A204.1 (cell line): ENCODE results near the gene PARD3B.

Experiments used
- FAIRE-seq: peaks from 2 replicates; lab custom pipeline; 2012; peaks lifted over from hg19 to GRCh38; lab: Jason Lieb, UNC

Gene PARD3B

DNA sequence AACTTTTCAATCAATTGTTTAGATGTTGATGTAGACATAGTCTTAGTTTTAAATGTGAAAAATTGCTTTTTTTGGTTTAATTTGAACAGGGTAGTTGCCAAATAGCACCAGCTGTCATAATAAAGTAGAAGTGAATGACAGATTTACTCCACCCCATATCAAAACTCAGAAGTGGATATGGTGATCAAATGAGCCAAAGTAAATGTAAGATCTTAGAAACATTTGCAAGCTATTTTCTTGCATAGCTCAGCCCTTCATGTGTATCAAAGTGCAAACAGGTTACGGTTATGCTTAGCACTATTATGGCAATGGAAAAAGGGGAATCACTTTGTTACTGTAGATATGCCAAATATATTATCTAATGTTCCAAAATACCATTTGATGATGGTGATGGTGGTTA is 596.1 kb downstream of the PARD3B start:
- FAIRE-seq = no peak

DNA sequence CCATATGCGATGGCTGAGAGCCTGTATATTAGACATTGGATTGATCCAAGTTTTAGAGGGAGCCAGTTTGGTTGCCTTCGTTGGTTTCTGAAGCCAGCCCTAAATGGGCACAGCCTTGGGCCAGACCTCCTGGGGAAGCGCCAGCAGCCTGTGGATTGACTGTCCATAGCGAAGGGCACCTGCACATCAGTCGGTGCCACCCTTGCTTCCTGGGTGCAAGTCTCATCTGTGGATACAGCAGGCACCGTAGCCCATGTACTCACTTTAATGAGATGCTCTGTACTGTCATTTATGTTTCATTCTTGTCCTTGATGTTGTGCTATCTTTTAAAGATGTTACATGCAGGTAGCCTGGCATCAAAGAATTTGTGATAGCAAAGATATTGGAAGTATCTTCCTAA is 600.6 kb downstream of the PARD3B start:
- no peak for FAIRE-seq

GRCh38 chr2:205148755-205149154 is 603.5 kb downstream of the PARD3B start:
- no peak for FAIRE-seq

- FAIRE-seq = no peak
Observed at GRCh38 chr2:205156457-205156856, 611.2 kb downstream of the PARD3B start.

DNA sequence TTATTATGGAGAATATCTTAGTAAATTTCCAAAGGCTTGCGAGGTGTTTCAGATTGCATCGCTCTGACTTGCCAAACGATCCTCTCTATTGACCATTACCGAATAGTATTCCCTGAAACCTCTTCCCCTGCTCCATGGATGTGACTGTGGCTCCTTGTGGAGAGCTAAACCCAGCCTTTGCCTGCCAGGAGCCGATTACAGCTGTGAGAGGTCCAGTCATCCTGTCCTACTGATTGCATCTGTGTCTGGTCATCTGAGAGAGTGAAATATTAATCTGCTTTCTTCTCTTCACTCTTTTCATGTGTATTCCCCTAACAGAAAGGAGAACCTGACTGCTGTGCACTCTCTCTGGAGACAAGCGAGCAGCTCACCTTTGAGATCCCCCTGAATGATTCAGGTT is 613.1 kb downstream of the PARD3B start:
- FAIRE-seq = no peak

- FAIRE-seq = no peak
Observed at GRCh38 chr2:205161156-205161839, 616.0 kb downstream of the PARD3B start.

- FAIRE-seq = no peak
Observed at GRCh38 chr2:205166745-205167144, 621.5 kb downstream of the PARD3B start.

DNA sequence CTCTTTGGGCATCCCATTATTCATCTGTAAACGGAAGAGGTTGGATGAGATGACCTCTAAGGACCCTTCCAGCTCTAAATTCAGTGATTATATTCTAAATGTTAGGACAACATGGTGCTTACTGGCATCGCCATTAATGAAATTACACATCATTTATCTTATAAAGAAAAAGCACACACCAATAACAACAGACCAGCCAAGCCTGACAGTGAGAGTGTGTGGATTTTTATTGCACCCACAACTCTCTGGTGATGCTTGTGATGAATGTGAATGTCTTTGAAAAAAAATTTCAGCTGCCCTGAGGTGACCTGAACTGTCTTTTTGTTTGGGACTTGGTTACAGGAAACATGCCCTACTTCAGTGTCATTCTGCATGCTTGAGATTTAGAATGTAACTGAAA is 623.7 kb downstream of the PARD3B start:
- no peak for FAIRE-seq

DNA sequence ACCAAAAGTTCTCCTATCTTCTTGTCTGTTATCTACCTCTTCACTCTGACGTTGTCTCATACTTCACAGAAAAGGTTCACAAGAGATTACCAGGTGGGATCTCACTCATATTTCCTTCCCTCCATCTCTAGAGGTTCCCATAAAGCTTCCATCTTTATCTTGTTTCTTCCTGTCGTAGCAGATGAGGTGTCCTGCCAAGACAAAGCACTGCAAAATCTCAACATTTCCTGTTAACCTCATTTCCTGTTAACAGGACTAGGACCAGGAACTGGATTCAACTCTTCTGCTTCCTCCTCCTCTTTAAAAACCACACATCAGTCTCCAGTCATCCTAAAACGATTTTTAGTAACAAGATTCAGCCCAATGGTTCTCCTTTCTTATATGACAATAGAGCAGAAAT is 624.2 kb downstream of the PARD3B start:
- no peak for FAIRE-seq

- FAIRE-seq = no peak
Observed at GRCh38 chr2:205170399-205170798, 625.1 kb downstream of the PARD3B start.

- FAIRE-seq = no peak
Observed at GRCh38 chr2:205171261-205171940, 626.1 kb downstream of the PARD3B start.

- no peak for FAIRE-seq
Observed at GRCh38 chr2:205175831-205176230, 630.6 kb downstream of the PARD3B start.

DNA sequence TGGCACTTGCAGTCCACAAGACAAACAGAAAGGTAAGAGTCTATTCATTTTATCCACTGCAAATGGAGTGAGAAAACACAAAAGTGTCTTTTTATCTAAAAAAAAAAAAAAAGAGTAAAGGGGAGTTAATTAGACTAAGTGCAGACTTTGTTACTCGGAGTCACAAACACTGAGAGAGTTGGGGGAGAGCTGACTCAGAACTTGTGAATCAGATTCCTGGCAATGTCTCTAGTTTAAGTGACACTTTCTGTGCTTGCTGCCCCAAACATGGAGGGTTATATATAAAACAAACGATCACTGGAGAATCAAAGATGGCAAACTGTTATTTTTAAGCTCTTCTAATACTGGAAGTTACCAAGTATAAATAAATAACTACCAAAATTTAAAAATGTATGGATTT is 631.3 kb downstream of the PARD3B start:
- FAIRE-seq = no peak

GRCh38 chr2:205177546-205177945 is 632.3 kb downstream of the PARD3B start:
- FAIRE-seq = no peak

GRCh38 chr2:205180730-205181129 is 635.5 kb downstream of the PARD3B start:
- FAIRE-seq = no peak

- no peak for FAIRE-seq
Observed at GRCh38 chr2:205187731-205188130, 642.5 kb downstream of the PARD3B start.

DNA sequence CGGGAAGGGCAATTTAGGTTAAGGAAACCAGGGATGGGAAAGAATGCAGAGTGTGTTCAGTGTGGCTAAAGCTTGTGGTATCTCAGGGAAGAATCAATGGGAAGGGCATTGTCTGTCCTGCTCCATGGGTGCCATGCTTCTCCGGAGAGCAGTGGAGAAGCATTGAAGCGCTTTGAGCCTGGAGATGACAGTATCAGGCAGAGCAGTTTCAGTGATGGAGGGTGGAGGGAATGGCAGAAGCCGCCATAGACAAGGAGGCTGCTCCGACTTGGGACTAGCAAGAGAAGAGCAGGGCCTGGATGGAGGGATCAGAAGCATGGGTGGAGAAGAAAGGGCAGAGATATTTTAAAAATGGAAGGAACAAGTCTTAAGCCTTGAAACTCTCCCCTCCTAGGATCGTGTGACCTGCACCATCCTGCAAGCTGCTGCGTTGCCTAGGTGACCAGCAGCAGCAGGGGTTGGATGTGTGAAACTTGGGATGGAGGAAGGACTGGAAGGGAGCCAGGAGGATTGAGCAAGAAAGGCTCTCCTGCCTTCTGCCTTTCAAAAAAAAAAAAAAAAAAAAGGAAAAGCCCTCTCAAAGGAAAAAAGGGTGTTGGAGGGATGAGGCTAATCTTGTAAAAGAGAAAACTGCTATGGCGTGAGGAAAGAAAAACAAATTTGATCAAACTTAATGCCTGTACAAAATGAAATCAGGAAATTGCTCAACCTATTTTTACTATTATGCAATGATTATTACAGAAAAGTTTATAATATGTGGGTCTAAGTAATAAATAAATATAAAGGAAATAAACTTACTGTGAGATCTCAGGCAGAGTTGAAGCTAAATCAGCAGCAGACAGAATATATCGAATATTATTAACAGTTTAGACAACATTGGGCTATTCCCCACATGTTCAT is 643.2 kb downstream of the PARD3B start:
- FAIRE-seq = no peak

- no peak for FAIRE-seq
Observed at GRCh38 chr2:205189301-205189700, 644.0 kb downstream of the PARD3B start.

- FAIRE-seq = no peak
Observed at GRCh38 chr2:205190528-205190927, 645.3 kb downstream of the PARD3B start.

DNA sequence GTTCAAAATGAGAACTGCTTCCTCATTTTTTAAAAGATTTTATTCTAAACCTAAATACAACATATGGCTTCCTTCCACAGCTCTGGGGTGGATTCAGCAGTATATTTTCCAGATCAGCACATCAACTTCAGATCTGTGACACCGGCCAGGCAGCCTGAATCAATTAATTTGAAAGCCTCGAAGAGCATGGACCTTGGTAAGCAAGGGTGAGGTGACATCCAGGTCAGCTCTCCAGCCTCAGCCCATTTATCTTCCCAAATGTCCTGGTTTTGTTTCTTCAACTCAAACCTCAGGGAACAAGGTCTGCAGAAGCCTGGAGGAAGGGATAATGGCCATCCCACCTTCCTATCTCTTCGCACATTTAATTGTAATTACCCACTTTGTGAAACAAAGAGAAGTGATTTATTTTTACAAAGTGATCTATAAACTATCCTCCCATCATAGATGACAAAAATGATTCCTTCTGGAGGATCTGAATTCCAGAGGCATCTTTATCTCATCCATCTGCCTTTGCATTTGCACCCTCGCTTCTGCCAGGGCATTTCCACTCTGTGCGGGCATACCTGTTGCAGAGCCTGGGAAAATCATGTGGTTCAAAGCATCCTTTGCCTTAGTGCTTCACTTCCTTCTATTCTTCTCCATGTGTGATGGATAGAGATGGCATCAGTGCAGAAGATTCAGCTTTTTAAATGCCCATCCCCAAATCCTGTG is 648.0 kb downstream of the PARD3B start:
- no peak for FAIRE-seq

- FAIRE-seq = no peak
Observed at GRCh38 chr2:205193836-205194228, 648.6 kb downstream of the PARD3B start.

DNA sequence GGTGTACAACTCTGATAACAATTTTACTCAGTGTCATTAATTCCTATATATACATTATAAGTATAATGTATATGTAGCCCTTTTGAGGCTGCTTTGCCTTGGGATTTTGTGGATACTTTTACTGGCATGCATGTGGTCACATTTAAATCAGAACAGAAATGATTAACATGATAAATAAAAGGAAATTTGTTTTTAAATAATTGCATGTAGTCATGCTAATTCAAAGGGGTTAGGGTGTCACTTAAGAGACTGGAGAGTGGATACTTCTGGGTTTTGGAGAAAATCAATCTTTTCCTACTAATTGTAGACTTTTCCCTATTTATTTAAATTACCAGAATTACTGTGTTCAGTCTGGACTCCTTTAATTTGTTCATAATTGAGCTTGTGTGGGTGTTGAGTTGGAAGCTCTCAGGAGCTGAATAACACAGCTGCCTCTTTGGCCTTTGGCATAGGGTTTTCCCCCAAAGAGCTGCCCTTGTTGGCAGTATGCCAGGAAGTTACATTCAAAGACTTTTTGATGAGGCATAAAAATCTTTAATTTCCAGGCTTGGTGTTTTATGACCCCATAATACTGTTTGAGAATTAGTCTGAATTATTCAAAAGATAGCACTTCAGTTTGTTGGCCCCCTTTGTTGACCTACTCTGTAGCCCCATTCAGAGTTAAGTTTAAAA is 652.3 kb downstream of the PARD3B start:
- no peak for FAIRE-seq
